ENCODE data around the gene INTU. TPM values are rescaled to one million over a fixed set of nuclear protein-coding genes. Genes with fewer than 3 reads are reported as not detected.
A peak's percentile ranks its signal among the peaks of the same experiment; 100 is the strongest.
"Not testable (repeated sequence)": the region's sequence is repeated elsewhere in the genome, so short reads cannot be mapped to it uniquely, and the experiment has no call there.

The INTU gene
- total RNA-seq, 1 experiment from 2014 or later = 0.37 TPM

DNA sequence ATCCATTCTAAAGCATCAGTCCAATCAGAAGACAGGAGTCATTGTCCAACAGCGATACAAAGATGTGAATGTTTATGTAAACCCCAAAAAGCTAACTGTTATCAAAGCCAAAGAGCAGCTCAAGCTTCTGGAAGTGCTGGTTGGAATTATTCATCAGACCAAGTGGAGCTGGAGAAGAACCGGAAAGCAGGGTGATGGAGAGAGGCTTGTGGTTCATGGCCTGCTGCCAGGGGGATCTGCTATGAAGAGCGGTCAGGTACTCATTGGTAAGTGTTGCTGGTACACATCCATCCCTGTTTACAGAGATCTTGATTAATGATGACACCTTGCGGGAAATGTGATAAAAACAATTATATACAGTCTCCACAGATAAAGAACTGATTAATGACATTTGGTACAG, 11.0 kb downstream of the INTU start:
- DNase-seq (ENCODE audit: low spot score) = no peak

DNA sequence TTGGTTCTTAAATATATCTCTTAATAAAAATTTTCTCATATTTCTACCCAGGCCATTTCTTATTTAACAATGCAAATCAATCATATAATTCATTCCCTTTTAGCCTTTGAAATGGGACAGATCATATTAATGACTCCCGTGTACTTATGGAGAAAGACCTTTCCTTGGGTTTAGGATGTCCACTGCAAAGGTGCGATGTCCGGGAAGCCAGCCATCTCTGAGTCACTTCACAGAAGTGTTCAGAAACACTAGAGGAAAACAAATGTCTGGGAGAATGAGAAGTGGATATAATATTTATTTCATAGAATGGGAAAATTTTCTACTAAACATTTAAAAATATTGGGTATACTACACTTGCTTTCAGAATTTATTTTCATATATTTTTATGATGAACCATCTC, 15.3 kb downstream of the INTU start:
- DNase-seq (ENCODE audit: low spot score) = no peak

GRCh38 chr4:127655590-127655989, 22.8 kb downstream of the INTU start:
- DNase-seq (ENCODE audit: low spot score) = not testable (repeated sequence)

- DNase-seq (ENCODE audit: low spot score) = no peak
Measured at GRCh38 chr4:127656047-127656680, 23.4 kb downstream of the INTU start.

GRCh38 chr4:127660284-127660885, 27.6 kb downstream of the INTU start:
- no peak for DNase-seq (ENCODE audit: low spot score)

DNA sequence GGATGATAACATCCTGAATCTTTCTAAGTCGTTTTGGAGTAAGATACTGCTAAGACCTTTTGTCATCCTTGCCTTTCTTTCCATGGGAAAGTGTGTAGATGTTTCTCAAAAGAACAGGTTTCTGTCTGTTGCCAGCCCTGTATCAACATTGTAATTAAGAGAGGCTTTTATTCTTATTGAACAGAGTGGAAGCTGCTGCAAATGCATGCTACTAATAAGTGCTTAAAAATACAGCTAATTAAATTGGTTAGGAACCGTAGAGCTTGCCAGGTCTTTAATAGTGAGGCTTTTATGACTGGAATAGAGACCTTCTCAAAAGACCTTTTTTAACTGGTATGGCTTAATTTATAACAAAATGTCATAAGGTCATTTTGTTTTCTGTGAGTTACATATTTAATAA, 34.4 kb downstream of the INTU start:
- DNase-seq (ENCODE audit: low spot score) = no peak

GRCh38 chr4:127667772-127668171, 35.0 kb downstream of the INTU start:
- DNase-seq (ENCODE audit: low spot score) = no peak

DNA sequence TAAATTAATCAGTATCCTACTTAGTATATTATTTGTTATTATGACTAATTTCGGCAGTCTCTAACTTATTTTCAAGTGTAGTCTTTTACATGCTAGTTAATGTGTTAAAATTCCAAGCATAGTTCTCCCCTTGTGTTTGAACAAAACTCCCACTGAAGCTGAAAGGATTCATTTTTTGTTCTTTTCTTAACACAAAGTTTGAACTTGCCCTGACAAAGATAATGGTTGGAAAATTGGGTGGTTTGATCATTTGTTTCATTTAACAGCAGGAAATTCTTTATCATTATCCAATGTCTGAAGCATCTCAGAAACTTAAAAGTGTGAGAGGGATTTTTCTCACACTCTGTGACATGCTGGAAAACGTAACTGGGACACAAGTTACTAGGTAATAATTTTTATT, 36.0 kb downstream of the INTU start:
- no peak for DNase-seq (ENCODE audit: low spot score)

- no peak for DNase-seq (ENCODE audit: low spot score)
Measured at GRCh38 chr4:127669691-127670090, 36.9 kb downstream of the INTU start.

- no peak for DNase-seq (ENCODE audit: low spot score)
Measured at GRCh38 chr4:127672111-127672510, 39.4 kb downstream of the INTU start.

- no peak for DNase-seq (ENCODE audit: low spot score)
Measured at GRCh38 chr4:127685292-127685691, 52.5 kb downstream of the INTU start.

- no peak for DNase-seq (ENCODE audit: low spot score)
Measured at GRCh38 chr4:127686658-127687057, 53.9 kb downstream of the INTU start.

DNA sequence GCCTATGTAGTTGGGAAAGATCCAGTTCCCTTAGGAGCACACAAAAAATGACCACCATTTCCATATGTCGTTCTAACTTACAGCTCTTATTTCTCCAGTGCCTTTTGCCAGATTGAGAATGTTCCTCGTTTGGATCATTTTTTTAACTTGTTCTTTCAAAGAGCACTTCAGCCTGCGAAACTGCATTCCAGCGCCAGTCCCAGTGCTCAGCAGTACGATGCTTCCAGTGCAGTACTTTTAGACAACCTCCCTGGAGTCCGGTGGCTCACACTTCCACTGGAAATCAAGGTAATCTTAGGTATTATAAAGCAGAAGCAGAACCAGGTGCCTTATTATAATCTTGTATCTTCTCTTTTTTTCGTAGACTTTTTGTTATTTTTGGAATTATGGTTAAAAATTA, 54.8 kb downstream of the INTU start:
- no peak for DNase-seq (ENCODE audit: low spot score)

DNA sequence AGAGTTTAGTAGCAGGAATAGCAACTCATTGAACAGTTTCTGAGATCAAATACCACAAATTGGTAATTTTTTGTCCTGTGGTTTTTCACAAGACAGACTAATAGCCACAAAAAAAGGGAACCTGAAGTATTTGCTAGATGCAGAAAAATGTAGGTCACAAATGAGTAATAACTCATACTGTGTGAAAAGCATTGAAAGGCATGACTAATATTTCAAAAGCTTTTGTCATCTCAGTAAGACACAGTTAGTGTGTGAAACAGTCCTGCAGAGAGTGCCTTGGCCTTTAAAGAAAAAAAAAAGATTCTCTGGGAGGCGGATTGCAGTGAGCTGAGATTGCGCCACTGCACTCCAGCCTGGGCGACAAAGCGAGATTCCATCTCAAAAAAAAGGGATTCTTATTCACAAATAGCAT, 66.0 kb downstream of the INTU start:
- peak; percentile 34 for DNase-seq (ENCODE audit: low spot score)

- DNase-seq (ENCODE audit: low spot score) = peak; percentile 10
Measured at GRCh38 chr4:127708985-127709384, 76.2 kb downstream of the INTU start.

DNA sequence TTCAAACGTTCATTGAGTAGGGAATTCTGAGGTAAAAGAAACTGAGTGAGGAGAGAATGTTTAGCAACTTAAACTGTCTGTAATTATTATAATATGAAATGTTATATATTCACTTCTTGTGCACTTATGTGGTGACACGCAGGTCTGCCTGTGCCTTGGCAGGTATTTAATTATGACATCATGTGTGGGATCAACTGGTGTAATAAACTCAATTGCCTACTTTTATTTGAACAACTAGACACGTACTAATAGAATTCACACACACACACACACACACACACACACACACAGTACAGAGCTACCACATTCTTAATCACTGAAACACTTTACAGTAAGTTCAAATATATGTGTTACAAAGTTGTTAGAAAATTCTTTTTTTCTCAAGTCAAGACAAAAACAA, 76.7 kb downstream of the INTU start:
- no peak for DNase-seq (ENCODE audit: low spot score)

GRCh38 chr4:127730142-127730913, 97.6 kb downstream of the INTU start, which contains the start of gene SLC25A31:
Gene SLC25A31, plus strand, starts transcription at chr4:127730400. Its CDS starts 146 bp downstream, at chr4:127730546.
- DNase-seq (ENCODE audit: low spot score) = no peak

DNA sequence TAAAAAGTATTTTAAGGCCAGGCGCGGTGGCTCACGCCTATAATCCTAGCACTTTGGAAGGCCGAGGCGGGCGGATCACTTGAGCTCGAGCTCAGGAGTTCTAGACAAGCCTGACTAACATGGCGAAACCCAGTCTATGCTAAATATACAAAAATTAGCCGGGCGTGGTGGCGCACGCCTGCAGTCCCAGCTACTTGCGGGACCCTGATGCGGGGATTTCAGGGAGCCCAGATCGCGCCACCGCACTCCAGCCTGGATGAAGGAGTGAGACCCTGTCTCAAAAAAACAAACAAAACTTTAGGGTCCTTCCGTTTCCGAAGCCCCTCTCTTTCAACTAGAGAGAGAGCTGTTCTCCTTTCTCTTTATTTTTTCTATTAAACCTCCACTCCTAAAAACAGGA, 98.6 kb downstream of the INTU start:
- no peak for DNase-seq (ENCODE audit: low spot score)

DNA sequence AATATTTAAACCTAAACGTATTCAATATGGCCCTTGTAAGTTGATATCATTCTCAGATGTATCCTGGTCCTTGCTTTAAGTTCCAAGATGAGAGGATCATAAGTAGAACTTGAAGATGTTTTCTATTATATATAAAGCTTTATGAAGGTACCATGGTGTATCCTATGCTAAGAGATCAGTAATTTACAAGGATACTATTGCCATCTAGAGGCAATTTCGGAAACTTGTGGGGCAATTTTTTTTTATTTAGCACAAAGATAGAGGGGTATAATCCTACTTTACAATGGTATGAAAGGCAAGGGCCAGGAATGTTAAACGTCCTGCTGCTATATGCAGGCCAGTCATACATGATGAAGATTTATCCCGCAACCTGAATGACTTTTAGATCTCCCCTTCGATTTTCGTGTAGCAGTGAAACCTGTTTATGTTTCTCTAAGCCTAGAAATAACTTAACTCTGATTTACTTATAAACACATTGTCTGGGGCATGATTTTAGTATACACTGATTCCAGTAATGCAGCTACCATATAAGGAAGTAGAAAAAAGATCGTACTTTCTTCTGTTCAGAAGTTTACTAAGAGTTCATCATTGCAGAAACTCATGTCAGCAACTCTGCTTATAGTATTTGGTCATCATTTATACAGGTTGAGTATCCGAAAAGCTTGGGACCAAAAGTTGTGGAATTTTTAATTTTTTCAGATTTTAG, 100.0 kb downstream of the INTU start:
- DNase-seq (ENCODE audit: low spot score) = peak; percentile 26

- DNase-seq (ENCODE audit: low spot score) = no peak
Measured at GRCh38 chr4:127734976-127735375, 102.2 kb downstream of the INTU start.

- DNase-seq (ENCODE audit: low spot score) = no peak
Measured at GRCh38 chr4:127737295-127737694, 104.5 kb downstream of the INTU start.

GRCh38 chr4:127741247-127741646, 108.5 kb downstream of the INTU start:
- DNase-seq (ENCODE audit: low spot score) = no peak
